Peyer's patch (tissue), 4 donors: ENCODE measurements around the gene CALHM3.

Source experiments
- CTCF ChIP-seq, 6 experiments: fragments of 450-650 bp in 4 of 6; fragments of 200-600 bp in 2 of 6; sonication (generic) in 1 of 6; IDR thresholded peaks; one replicate each; pipeline ENCODE4 v1.5.1; 2017 to 2019; ENCODE audit warnings: antibody characterized with exemption in 6 of 6, mild to moderate bottlenecking in 3 of 6, moderate library complexity in 1 of 6
- POLR2A ChIP-seq, 2 donors: fragments of 450-650 bp; IDR thresholded peaks; one replicate each; pipeline ENCODE4 v1.5.1; 2017; ENCODE audit warnings: antibody characterized with exemption in 2 of 2, mild to moderate bottlenecking in 2 of 2, moderate library complexity in 2 of 2

GRCh38 chr10:103476046-103476768, 2.8 kb downstream of the CALHM3 start:
- TF ChIP-seq CTCF (IDR thresholded peaks at IDR 0.05) (peak in 1 of 6 experiments; percentile 5), POLR2A (IDR thresholded peaks at IDR 0.05) (no peak)
